Activated CD8-positive, alpha-beta T cell treated with anti-CD3 and anti-CD28 coated beads for 36 hours (primary cell): Measurements from ENCODE around the gene TUBGCP5. TPM values are rescaled to one million over a fixed set of nuclear protein-coding genes. Genes with fewer than 3 reads are reported as not detected.

Experiments used
- ATAC-seq: fragments of 200-7000 bp; cut with Tn5 transposase; one replicate; pipeline ENCODE4 v1.10.0; 2021; ENCODE audit warnings: mild to moderate bottlenecking, moderate library complexity
- CTCF ChIA-PET: fragments of 350-600 bp; sonication (Branson Sonifier 250); formaldehyde crosslinking; loops from one replicate; lab custom pipeline; 2021; ENCODE audit warnings: antibody characterized with exemption; lab: Charles Lee
- POLR2A ChIA-PET: fragments of 350-600 bp; sonication (Branson Sonifier 250); formaldehyde crosslinking; loops from one replicate; lab custom pipeline; 2021; ENCODE audit warnings: antibody characterized with exemption; lab: Charles Lee
- DNase-seq: peaks from one replicate; pipeline ENCODE4 v3.0.0-alpha.2; 2020
- H3K27ac Mint-ChIP-seq: one replicate; pipeline ENCODE4 v1.8.0; 2021; ENCODE audit warnings: mild to moderate bottlenecking, mixed read lengths
- H3K27me3 Mint-ChIP-seq: one replicate; pipeline ENCODE4 v1.8.0; 2021; ENCODE audit warnings: mixed read lengths
- H3K36me3 Mint-ChIP-seq: one replicate; pipeline ENCODE4 v1.8.0; 2021; ENCODE audit warnings: low read depth, mixed read lengths
- H3K4me1 Mint-ChIP-seq: one replicate; pipeline ENCODE4 v1.8.0; 2021; ENCODE audit warnings: low read depth, mixed read lengths
- H3K4me3 Mint-ChIP-seq: one replicate; pipeline ENCODE4 v1.8.0; 2021; ENCODE audit warnings: mild to moderate bottlenecking, moderate library complexity, mixed read lengths
- H3K9me3 Mint-ChIP-seq: one replicate; pipeline ENCODE4 v1.8.0; 2021; ENCODE audit warnings: mixed read lengths
- CTCF ChIP-seq: fragments of 200-600 bp; IDR thresholded peaks from one replicate; pipeline ENCODE4 v1.8.0; 2022; ENCODE audit warnings: antibody characterized with exemption, mild to moderate bottlenecking
- intact Hi-C: fragments of 100-400 bp; cut with micrococcal nuclease; formaldehyde crosslinking; loops from one replicate; pipeline ENCODE4 v1.10.0; 2022
- total RNA-seq, 2 experiments: library from RNA; stranded (reverse); gene quantifications; one replicate each; pipeline ENCODE4 v1.2.3, GENCODE V29; 2021

The TUBGCP5 gene
- total RNA-seq, 2 experiments from 2014 or later: 19.2 to 22.0 TPM

- no peak for TF ChIP-seq CTCF
- peaks cover 2% of the 10 kb centered on the region for H3K27me3 Mint-ChIP-seq
- no peak for ATAC-seq
- no peak for DNase-seq
- ChIA-PET POLR2A (no interaction called here), CTCF (no interaction called here)
- intact Hi-C loops: no loop called here
- H3K4me3 Mint-ChIP-seq: no peak overlapping the region
- peaks cover 6% of the 10 kb centered on the region for H3K4me1 Mint-ChIP-seq
- no peak overlapping the region for H3K27ac Mint-ChIP-seq
- H3K9me3 Mint-ChIP-seq: no peaks in the 10 kb centered on the region
- no peaks in the 10 kb centered on the region for H3K36me3 Mint-ChIP-seq
Observed at GRCh38 chr15:22951381-22952280, 87.7 kb downstream of the TUBGCP5 start.

GRCh38 chr15:22951031-22951380 lies 88.4 kb downstream of the TUBGCP5 start:
- DNase-seq (no peak), ATAC-seq (no peak)
- ChIA-PET CTCF (no interaction called here), POLR2A (no interaction called here)
- Mint-ChIP-seq H3K4me3 (no peak overlapping the region), H3K27ac (no peak overlapping the region), H3K4me1 (peaks cover 6% of the 10 kb centered on the region), H3K36me3 (no peaks in the 10 kb centered on the region), H3K9me3 (no peaks in the 10 kb centered on the region), H3K27me3 (peaks cover 2% of the 10 kb centered on the region)
- no peak for TF ChIP-seq CTCF
- intact Hi-C loops: no loop called here

GRCh38 chr15:22950256-22950990 lies 88.9 kb downstream of the TUBGCP5 start:
- intact Hi-C loops: no loop called here
- no peak overlapping the region for H3K4me3 Mint-ChIP-seq
- POLR2A ChIA-PET: no interaction called here

More at GRCh38 chr15:22950256-22950990, 88.9 kb downstream of the TUBGCP5 start:
- H3K36me3 Mint-ChIP-seq: no peaks in the 10 kb centered on the region
- H3K4me1 Mint-ChIP-seq: peaks cover 6% of the 10 kb centered on the region
- H3K27ac Mint-ChIP-seq: no peak overlapping the region
- no peak for TF ChIP-seq CTCF
- CTCF ChIA-PET: no interaction called here
- H3K27me3 Mint-ChIP-seq: peaks cover 2% of the 10 kb centered on the region
- H3K9me3 Mint-ChIP-seq: no peaks in the 10 kb centered on the region
- DNase-seq (no peak), ATAC-seq (no peak)

Other genes with a start within 250 kb of the TUBGCP5 start
- 10 to 100 TPM; 59.2 to 61.5 TPM for gene NIPA2, start 200.9 kb downstream of the TUBGCP5 start, total RNA-seq
- 10 to 100 TPM; 10.4 to 11.6 TPM for gene CYFIP1, start 59.2 kb downstream of the TUBGCP5 start, total RNA-seq
- gene GOLGA6L1, start 97.3 kb upstream of the TUBGCP5 start, total RNA-seq: not detected